Panc1 (cell line): Measurements from ENCODE around the gene LURAP1L. TPM values are rescaled to one million over a fixed set of nuclear protein-coding genes. Genes with fewer than 3 reads are reported as not detected.

Experiments
- ATAC-seq: fragments of 200-7000 bp; cut with Tn5 transposase; 2 replicates; pipeline ENCODE4 v1.9.1; 2020; ENCODE audit warnings: mild to moderate bottlenecking, moderate library complexity
- BruUV-seq: library from RNA; stranded (reverse); fragments of 400-500 nt; replicated peaks from 2 replicates; lab custom pipeline; 2021; lab: Mats Ljungman, UMichigan
- CTCF ChIA-PET: fragments of 300-600 bp; sonication (Branson Sonifier 250); formaldehyde crosslinking; loops from one replicate; lab custom pipeline; 2022; ENCODE audit warnings: antibody characterized with exemption; lab: Charles Lee
- POLR2A ChIA-PET: fragments of 300-600 bp; sonication (Branson Sonifier 250); formaldehyde crosslinking; loops from one replicate; lab custom pipeline; 2022; ENCODE audit warnings: antibody characterized with exemption; lab: Charles Lee
- DNase-seq: peaks from one replicate; pipeline ENCODE4 v3.0.0-alpha.2; 2010; ENCODE audit warnings: low read depth, low spot score
- H3K27ac ChIP-seq: 2 replicates; pipeline ENCODE4 v1.5.1; 2011; ENCODE audit warnings: mild to moderate bottlenecking, low read length, inconsistent platforms
- H3K27me3 ChIP-seq: fragments of 200-500 bp; sonication (Bioruptor generic); 2 replicates; pipeline ENCODE4 v1.6.0; 2014; ENCODE audit warnings: low read length, inconsistent platforms; ENCODE audit not compliant: control insufficient read depth, insufficient read depth
- H3K36me3 ChIP-seq: fragments of 200-500 bp; sonication (Bioruptor generic); 2 replicates; pipeline ENCODE4 v1.5.1; 2014; ENCODE audit warnings: inconsistent platforms, mild to moderate bottlenecking, low read length, moderate library complexity; ENCODE audit not compliant: control insufficient read depth, insufficient read depth
- H3K4me1 ChIP-seq: 2 replicates; pipeline ENCODE4 v1.5.1; 2011; ENCODE audit warnings: inconsistent platforms, mild to moderate bottlenecking, low read length, moderate library complexity; ENCODE audit not compliant: control insufficient read depth, insufficient read depth
- H3K4me3 ChIP-seq, 2 experiments: 2 replicates each; pipeline ENCODE4 v1.5.1; 2011 to 2012; ENCODE audit warnings: low read depth in 2 of 2, low read length in 2 of 2, mild to moderate bottlenecking in 2 of 2, inconsistent platforms in 1 of 2, moderate library complexity in 1 of 2
- H3K9me3 ChIP-seq: fragments of 200-500 bp; sonication (Bioruptor generic); 2 replicates; pipeline ENCODE4 v1.5.1; 2014; ENCODE audit warnings: low read depth, mild to moderate bottlenecking, inconsistent platforms, low read length, moderate library complexity; ENCODE audit not compliant: control insufficient read depth, insufficient read depth
- POLR2AphosphoS5 ChIP-seq: IDR thresholded peaks from 2 replicates; pipeline ENCODE4 v1.6.1; 2012; ENCODE audit warnings: mild to moderate bottlenecking, low read depth, low read length, moderate library complexity
- SIN3A ChIP-seq: IDR thresholded peaks from 2 replicates; pipeline ENCODE4 v1.6.1; 2012; ENCODE audit warnings: low read depth, mild to moderate bottlenecking, low read length, moderate library complexity, borderline replicate concordance; ENCODE audit not compliant: insufficient read depth
- TCF7L2 ChIP-seq: IDR thresholded peaks from 2 replicates; pipeline ENCODE4 v1.6.1; 2011; ENCODE audit warnings: mild to moderate bottlenecking, low read depth, low read length, inconsistent platforms
- in situ Hi-C: cut with HindIII; loops from 2 replicates; pipeline ENCODE4 v1.10.0; 2016; ENCODE audit warnings: low sequenced_read_pairs, low pct_unique_long_range_greater_than_20kb
- intact Hi-C: fragments of 100-400 bp; cut with micrococcal nuclease; formaldehyde crosslinking; loops from one replicate; pipeline ENCODE4 v1.10.0; 2022; ENCODE audit not compliant: unreplicated experiment
- total RNA-seq: library from RNA; stranded (reverse); gene quantifications from one replicate; pipeline ENCODE4 v1.2.1, GENCODE V29; 2021; ENCODE audit not compliant: unreplicated experiment
- TF ChIP-seq, protein P1 (sequence below): fragments of 450-650 bp; IDR thresholded peaks from 2 replicates; pipeline ENCODE4 v1.5.1; 2017; ENCODE audit warnings: mild to moderate bottlenecking
- TF ChIP-seq, protein P2 (sequence below), 2 experiments: IDR thresholded peaks; 2 replicates each; pipeline ENCODE4 v1.6.1; 2011 to 2012; ENCODE audit warnings: low read depth in 2 of 2, control low read depth in 1 of 2, low read length in 1 of 2, mild to moderate bottlenecking in 1 of 2, moderate library complexity in 1 of 2; ENCODE audit not compliant: insufficient read depth in 1 of 2

LURAP1L gene
- total RNA-seq, 1 experiment from 2014 or later, result 6.8 TPM

DNA sequence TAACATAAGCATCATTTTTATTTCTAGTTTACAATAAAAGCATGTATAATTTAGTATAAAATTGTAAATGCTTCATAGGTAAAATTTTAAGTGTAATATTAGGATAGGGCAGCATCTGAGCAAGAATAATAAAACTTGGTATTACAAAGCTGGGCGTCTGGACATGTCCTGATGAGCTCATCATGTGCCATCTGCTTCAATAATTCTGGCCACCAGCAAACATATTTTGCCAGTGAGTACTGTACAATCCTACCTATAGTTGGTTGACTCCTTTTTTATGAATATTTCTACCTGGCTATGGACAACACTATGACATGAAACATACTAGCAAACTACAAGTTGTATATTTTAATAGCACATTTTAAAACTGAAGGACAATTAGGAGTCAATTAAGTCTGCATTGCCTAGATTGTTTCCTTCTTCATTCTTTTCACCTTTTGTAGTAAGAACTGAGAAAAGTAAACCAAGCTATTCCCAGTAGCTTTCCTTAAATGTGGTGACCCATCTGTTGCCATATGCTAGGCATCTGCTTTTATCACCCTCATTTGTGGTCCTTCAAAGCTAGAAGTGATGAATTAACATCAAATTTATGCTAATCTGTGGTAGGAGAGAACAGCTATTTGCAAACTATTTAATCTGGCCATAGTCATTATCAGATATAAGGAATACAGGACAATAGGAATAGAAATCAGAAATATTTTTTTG is 23.4 kb downstream of the LURAP1L start:
- POLR2A ChIA-PET, result no interaction called here
- intact Hi-C loops (no loop called here), in situ Hi-C loops (no loop called here)
- no peak overlapping the region for H3K4me3 ChIP-seq
- H3K27me3 ChIP-seq, result no peaks in the 10 kb centered on the region
- peaks cover 3% of the 10 kb centered on the region for H3K4me1 ChIP-seq
- CTCF ChIA-PET, result no interaction called here
- ATAC-seq, result no peak
- BruUV-seq, result no TSS peak
- DNase-seq, result no peak
- H3K9me3 ChIP-seq, result no peaks in the 10 kb centered on the region
- TF ChIP-seq POLR2AphosphoS5 (no peak), SIN3A (no peak), TCF7L2 (no peak)
- TF ChIP-seq, protein P1, sequence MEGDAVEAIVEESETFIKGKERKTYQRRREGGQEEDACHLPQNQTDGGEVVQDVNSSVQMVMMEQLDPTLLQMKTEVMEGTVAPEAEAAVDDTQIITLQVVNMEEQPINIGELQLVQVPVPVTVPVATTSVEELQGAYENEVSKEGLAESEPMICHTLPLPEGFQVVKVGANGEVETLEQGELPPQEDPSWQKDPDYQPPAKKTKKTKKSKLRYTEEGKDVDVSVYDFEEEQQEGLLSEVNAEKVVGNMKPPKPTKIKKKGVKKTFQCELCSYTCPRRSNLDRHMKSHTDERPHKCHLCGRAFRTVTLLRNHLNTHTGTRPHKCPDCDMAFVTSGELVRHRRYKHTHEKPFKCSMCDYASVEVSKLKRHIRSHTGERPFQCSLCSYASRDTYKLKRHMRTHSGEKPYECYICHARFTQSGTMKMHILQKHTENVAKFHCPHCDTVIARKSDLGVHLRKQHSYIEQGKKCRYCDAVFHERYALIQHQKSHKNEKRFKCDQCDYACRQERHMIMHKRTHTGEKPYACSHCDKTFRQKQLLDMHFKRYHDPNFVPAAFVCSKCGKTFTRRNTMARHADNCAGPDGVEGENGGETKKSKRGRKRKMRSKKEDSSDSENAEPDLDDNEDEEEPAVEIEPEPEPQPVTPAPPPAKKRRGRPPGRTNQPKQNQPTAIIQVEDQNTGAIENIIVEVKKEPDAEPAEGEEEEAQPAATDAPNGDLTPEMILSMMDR, result no peak
- TF ChIP-seq, protein P2, sequence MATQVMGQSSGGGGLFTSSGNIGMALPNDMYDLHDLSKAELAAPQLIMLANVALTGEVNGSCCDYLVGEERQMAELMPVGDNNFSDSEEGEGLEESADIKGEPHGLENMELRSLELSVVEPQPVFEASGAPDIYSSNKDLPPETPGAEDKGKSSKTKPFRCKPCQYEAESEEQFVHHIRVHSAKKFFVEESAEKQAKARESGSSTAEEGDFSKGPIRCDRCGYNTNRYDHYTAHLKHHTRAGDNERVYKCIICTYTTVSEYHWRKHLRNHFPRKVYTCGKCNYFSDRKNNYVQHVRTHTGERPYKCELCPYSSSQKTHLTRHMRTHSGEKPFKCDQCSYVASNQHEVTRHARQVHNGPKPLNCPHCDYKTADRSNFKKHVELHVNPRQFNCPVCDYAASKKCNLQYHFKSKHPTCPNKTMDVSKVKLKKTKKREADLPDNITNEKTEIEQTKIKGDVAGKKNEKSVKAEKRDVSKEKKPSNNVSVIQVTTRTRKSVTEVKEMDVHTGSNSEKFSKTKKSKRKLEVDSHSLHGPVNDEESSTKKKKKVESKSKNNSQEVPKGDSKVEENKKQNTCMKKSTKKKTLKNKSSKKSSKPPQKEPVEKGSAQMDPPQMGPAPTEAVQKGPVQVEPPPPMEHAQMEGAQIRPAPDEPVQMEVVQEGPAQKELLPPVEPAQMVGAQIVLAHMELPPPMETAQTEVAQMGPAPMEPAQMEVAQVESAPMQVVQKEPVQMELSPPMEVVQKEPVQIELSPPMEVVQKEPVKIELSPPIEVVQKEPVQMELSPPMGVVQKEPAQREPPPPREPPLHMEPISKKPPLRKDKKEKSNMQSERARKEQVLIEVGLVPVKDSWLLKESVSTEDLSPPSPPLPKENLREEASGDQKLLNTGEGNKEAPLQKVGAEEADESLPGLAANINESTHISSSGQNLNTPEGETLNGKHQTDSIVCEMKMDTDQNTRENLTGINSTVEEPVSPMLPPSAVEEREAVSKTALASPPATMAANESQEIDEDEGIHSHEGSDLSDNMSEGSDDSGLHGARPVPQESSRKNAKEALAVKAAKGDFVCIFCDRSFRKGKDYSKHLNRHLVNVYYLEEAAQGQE (IDR thresholded peaks at IDR 0.05; ENCODE audit: insufficient read depth in 1 of 2, low read depth in 2 of 2, low read length in 1 of 2), result no peak
- H3K27ac ChIP-seq, result no peak overlapping the region
- no peaks in the 10 kb centered on the region for H3K36me3 ChIP-seq

DNA sequence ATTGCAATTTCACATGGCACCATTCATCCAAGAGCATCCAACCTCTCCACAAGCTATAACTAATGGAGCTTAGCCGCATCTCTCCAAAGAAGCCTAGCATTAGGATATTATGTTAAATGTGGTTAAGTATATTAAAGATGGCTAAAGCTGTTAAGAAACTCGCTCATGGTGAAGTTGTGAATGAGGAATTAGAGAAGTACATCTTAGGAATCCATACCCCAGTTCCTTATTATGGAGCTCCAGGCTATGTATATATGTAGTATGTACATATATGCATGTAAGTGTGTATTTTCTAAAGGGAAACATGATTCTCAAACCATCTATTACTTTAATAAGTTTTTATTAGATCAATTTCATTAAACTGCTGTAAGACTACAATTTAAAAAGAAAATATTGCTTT is 26.4 kb downstream of the LURAP1L start:
- H3K36me3 ChIP-seq, result no peaks in the 10 kb centered on the region; the same call in 1 of the 2 replicates
- no peak overlapping the region for H3K4me3 ChIP-seq
- H3K9me3 ChIP-seq, result no peaks in the 10 kb centered on the region
- ChIA-PET POLR2A (no interaction called here), CTCF (interaction anchor here (0.5 kb wide), 1 partner anchor 82 kb away, joined by 3 read pairs; no protein-coding TSS in a partner anchor)
- no peak for ATAC-seq
- no peaks in the 10 kb centered on the region for H3K27me3 ChIP-seq
- no TSS peak for BruUV-seq
- intact Hi-C loops (no loop called here), in situ Hi-C loops (no loop called here)
- DNase-seq, result no peak
- peaks cover 3% of the 10 kb centered on the region for H3K4me1 ChIP-seq
- no peak for TF ChIP-seq TCF7L2
- TF ChIP-seq, protein P1, result no peak
- TF ChIP-seq POLR2AphosphoS5, result no peak
- TF ChIP-seq, protein P2 (IDR thresholded peaks at IDR 0.05; ENCODE audit: insufficient read depth in 1 of 2, low read depth in 2 of 2, low read length in 1 of 2), result no peak
- TF ChIP-seq SIN3A, result no peak
- no peak overlapping the region for H3K27ac ChIP-seq
